CD4-positive, alpha-beta T cell (primary cell): ENCODE data around the gene PSMC3. TPM values are rescaled to one million over a fixed set of nuclear protein-coding genes. Genes with fewer than 3 reads are reported as not detected.

Experiments
- ATAC-seq: fragments of 200-7000 bp; cut with Tn5 transposase; one replicate; pipeline ENCODE4 v1.10.0; 2022; ENCODE audit warnings: mild to moderate bottlenecking; ENCODE audit not compliant: poor library complexity
- CTCF ChIA-PET: fragments of 350-600 bp; sonication (Branson Sonifier 250); formaldehyde crosslinking; loops from one replicate; lab custom pipeline; 2021; ENCODE audit warnings: antibody characterized with exemption, inconsistent platforms; lab: Charles Lee
- POLR2A ChIA-PET: fragments of 350-600 bp; sonication (Branson Sonifier 250); formaldehyde crosslinking; loops from one replicate; lab custom pipeline; 2021; ENCODE audit warnings: antibody characterized with exemption, inconsistent platforms; lab: Charles Lee
- DNase-seq, 14 experiments: peaks; one replicate each; pipeline ENCODE4 v3.0.0-alpha.2; 2013 to 2020; ENCODE audit warnings: mixed read lengths in 2 of 14
- H3K27ac ChIP-seq, 2 donors: one replicate each; pipeline versions ENCODE4 v1.5.1 to v1.7.0; 2013; ENCODE audit warnings: low read length in 2 of 2, low read depth in 1 of 2, mild to moderate bottlenecking in 1 of 2
- H3K27me3 ChIP-seq, 2 experiments: 1 replicate in 1 of 2; 2 replicates in 1 of 2; pipeline versions ENCODE4 v1.6.1 to v1.7.0; 2013; ENCODE audit warnings: low read length in 2 of 2, control low read depth in 1 of 2, mild to moderate bottlenecking in 1 of 2, moderate library complexity in 1 of 2; ENCODE audit not compliant: insufficient read depth in 2 of 2, control insufficient read depth in 1 of 2
- H3K36me3 ChIP-seq: one replicate; pipeline ENCODE4 v1.6.1; 2013; ENCODE audit warnings: low read length, control low read depth; ENCODE audit not compliant: insufficient read depth
- H3K4me1 ChIP-seq: one replicate; pipeline ENCODE4 v1.6.1; 2013; ENCODE audit warnings: low read length, control low read depth; ENCODE audit not compliant: insufficient read depth
- H3K4me3 ChIP-seq: one replicate; pipeline ENCODE4 v1.5.1; 2013; ENCODE audit warnings: mild to moderate bottlenecking, low read length, moderate library complexity
- H3K9me3 ChIP-seq, 2 experiments: 1 replicate in 1 of 2; 2 replicates in 1 of 2; pipeline versions ENCODE4 v1.6.1 to v1.7.0; 2013; ENCODE audit warnings: low read length in 2 of 2, mild to moderate bottlenecking in 2 of 2, control low read depth in 1 of 2, moderate library complexity in 1 of 2; ENCODE audit not compliant: control insufficient read depth in 1 of 2, insufficient read depth in 1 of 2
- H3K27ac Mint-ChIP-seq: one replicate; pipeline ENCODE4 v1.8.0; 2020; ENCODE audit warnings: mixed read lengths
- H3K27me3 Mint-ChIP-seq: one replicate; pipeline ENCODE4 v1.8.0; 2021; ENCODE audit warnings: mixed read lengths
- H3K36me3 Mint-ChIP-seq: one replicate; pipeline ENCODE4 v1.8.0; 2021; ENCODE audit warnings: low read depth, mixed read lengths
- H3K4me1 Mint-ChIP-seq: one replicate; pipeline ENCODE4 v1.8.0; 2021; ENCODE audit warnings: low read depth, mixed read lengths
- H3K4me3 Mint-ChIP-seq: one replicate; pipeline ENCODE4 v1.8.0; 2020; ENCODE audit warnings: mild to moderate bottlenecking, mixed read lengths
- H3K9me3 Mint-ChIP-seq: one replicate; pipeline ENCODE4 v1.8.0; 2020; ENCODE audit warnings: mixed read lengths
- intact Hi-C, 2 experiments: fragments of 100-400 bp; cut with DNase I in 1 of 2; cut with micrococcal nuclease in 1 of 2; formaldehyde crosslinking; loops; one replicate each; pipeline versions ENCODE4 v1.15.1 to v1.9.0; 2023 to 2025; cut with DNase I, micrococcal nuclease
- total RNA-seq, 174 experiments: library from RNA in 2 of 174; stranded (reverse) in 2 of 174; gene quantifications; one replicate each; pipeline ENCODE4 v1.2.3 and lab custom pipeline; 2021 to 2026
- TF ChIP-seq, protein P1 (sequence below): fragments of 200-600 bp; IDR thresholded peaks from one replicate; pipeline ENCODE4 v1.8.0; 2022; ENCODE audit warnings: antibody characterized with exemption, mild to moderate bottlenecking

Gene PSMC3
- total RNA-seq, 2 experiments from 2014 or later: 51.3 to 59.5 TPM

DNA sequence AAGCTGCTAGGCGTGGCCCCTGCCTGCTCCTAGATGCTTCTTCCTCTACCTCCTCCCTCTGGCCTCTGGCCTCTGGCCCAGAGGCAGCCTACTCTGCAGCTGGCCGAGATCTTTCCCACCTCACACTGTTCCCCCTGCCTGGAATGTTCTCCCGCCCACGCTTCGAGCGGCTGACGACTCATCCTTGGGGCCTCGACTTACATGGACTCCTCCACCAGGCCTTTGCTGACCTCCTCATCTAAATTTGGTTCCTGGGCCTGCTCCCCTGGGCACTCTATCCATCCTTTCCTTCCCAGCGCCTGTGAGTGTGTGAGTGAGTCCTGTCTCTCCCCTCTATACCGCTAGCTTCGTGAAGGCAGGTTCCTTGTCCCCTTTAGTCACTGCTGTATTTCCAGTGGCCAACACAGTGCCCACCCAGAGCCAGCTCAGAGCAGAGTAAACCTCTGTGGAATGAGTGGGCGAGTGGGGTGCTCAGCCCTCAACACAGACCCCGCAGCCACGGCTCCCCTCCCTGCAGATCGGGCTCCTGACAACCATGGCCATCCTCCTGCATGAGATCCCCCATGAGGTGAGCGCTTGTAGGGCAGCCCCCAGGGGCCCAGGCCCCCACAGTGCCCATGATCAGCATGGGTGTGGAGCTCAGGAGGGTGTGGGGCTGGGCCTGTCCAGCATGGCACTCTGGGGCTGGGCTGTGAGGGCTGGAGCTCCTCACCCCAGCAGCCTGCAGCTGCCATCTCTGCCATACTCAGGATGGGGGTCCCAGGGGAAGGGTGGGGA lies 12.1 kb downstream of the PSMC3 start:
- Histone ChIP-seq H3K27ac (no peak overlapping the region), H3K9me3 (no peaks in the 10 kb centered on the region), H3K36me3 (peaks cover 47% of the 10 kb centered on the region), H3K27me3 (no peaks in the 10 kb centered on the region), H3K4me1 (peaks cover 22% of the 10 kb centered on the region), H3K4me3 (no peak overlapping the region)
- TF ChIP-seq, protein P1, sequence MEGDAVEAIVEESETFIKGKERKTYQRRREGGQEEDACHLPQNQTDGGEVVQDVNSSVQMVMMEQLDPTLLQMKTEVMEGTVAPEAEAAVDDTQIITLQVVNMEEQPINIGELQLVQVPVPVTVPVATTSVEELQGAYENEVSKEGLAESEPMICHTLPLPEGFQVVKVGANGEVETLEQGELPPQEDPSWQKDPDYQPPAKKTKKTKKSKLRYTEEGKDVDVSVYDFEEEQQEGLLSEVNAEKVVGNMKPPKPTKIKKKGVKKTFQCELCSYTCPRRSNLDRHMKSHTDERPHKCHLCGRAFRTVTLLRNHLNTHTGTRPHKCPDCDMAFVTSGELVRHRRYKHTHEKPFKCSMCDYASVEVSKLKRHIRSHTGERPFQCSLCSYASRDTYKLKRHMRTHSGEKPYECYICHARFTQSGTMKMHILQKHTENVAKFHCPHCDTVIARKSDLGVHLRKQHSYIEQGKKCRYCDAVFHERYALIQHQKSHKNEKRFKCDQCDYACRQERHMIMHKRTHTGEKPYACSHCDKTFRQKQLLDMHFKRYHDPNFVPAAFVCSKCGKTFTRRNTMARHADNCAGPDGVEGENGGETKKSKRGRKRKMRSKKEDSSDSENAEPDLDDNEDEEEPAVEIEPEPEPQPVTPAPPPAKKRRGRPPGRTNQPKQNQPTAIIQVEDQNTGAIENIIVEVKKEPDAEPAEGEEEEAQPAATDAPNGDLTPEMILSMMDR: no peak
- Mint-ChIP-seq H3K27ac (peak overlapping the region; percentile 8), H3K4me3 (peak overlapping the region; percentile 4), H3K9me3 (no peaks in the 10 kb centered on the region), H3K36me3 (peaks cover 53% of the 10 kb centered on the region), H3K27me3 (no peaks in the 10 kb centered on the region), H3K4me1 (peaks cover 2% of the 10 kb centered on the region)
- DNase-seq (peak in 1 of 14 experiments; percentile 17), ATAC-seq (no peak)
- ChIA-PET POLR2A (no interaction called here), CTCF (no interaction called here)
- intact Hi-C loops: no loop called here

DNA sequence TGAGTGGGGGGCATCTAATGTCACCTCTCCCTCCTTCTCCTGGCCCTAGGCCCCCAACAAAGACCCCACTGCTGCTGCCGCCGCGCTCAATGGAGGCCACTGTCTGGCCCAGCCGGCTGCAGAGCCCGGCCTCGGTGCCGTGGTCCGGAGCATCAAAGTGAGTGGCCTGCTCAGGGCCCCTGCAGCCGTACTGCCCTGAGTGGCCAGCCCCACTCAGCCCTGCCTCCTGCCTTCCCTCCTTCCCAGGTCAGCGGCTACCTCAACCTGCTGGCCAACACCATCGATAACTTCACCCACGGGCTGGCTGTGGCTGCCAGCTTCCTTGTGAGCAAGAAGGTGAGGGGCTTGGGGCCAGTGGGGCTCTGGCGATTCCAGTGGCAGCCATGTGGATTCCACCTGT lies 12.9 kb downstream of the PSMC3 start:
- H3K4me1 ChIP-seq: peaks cover 28% of the 10 kb centered on the region
- H3K9me3 ChIP-seq: no peaks in the 10 kb centered on the region
- ChIA-PET CTCF (no interaction called here), POLR2A (interaction anchor here (2.0 kb wide), 1 partner anchor 39 kb away, joined by 11 read pairs; no protein-coding TSS in a partner anchor)
- no peaks in the 10 kb centered on the region for H3K27me3 Mint-ChIP-seq
- ATAC-seq (no peak), DNase-seq (peak in 1 of 14 experiments; percentile 15)
- no peak overlapping the region for H3K27ac ChIP-seq
- H3K4me3 ChIP-seq: no peak overlapping the region
- no peak overlapping the region for H3K4me3 Mint-ChIP-seq
- H3K9me3 Mint-ChIP-seq: no peaks in the 10 kb centered on the region
- H3K27me3 ChIP-seq: no peaks in the 10 kb centered on the region
- no peak overlapping the region for H3K27ac Mint-ChIP-seq
- H3K36me3 ChIP-seq: peaks cover 39% of the 10 kb centered on the region
- peaks cover 6% of the 10 kb centered on the region for H3K4me1 Mint-ChIP-seq
- intact Hi-C loops: no loop called here
- H3K36me3 Mint-ChIP-seq: peaks cover 50% of the 10 kb centered on the region
- TF ChIP-seq, protein P1: no peak

DNA sequence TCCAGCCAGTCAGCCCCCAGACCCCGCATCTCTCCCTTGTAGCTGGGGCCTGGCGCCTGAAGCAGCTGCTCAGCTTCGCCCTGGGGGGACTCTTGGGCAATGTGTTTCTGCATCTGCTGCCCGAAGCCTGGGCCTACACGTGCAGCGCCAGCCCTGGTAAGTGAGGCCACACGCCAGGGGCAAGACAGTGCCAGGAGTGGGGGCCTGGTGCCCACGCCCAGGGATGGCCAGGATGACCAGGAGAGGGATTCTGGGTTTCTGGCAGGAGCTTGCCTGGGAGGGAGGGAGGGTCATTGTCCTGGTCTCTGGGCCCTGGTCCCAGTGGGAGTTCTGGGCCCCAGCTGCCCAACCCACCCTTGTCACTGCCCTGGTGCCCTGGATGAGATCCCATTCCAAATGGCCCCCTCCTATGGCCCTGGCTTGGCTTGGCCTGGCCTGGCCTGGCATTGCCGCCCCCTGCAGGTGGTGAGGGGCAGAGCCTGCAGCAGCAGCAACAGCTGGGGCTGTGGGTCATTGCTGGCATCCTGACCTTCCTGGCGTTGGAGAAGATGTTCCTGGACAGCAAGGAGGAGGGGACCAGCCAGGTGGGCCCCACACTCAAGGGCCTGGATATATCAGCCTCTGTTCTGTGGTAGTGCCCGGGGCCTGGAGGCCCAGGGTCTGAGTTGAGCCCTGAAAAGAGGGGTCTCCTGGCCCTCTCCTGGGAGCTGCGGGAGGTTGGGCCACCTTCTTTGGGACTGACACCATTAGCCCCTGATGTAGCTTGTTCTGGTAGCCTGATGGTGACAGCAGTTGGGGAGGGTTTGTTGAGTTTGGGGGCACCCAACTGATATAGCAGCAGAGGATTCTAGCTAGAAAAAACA lies 14.1 kb downstream of the PSMC3 start:
- H3K27me3 ChIP-seq: no peaks in the 10 kb centered on the region
- H3K9me3 Mint-ChIP-seq: no peaks in the 10 kb centered on the region
- no peak overlapping the region for H3K4me3 Mint-ChIP-seq
- intact Hi-C loops: loop anchor here in 1 of 2 experiments (1.0 kb wide), 1 partner anchor 38 kb away; no protein-coding TSS in a partner anchor
- no peaks in the 10 kb centered on the region for H3K9me3 ChIP-seq
- no peaks in the 10 kb centered on the region for H3K27me3 Mint-ChIP-seq
- no peak overlapping the region for H3K27ac Mint-ChIP-seq
- POLR2A ChIA-PET: interaction anchor here (1.0 to 2.0 kb wide), 4 partner anchors 12 to 234 kb away, joined by 3 to 11 read pairs (median 7); no protein-coding TSS in a partner anchor
- ATAC-seq: no peak
- CTCF ChIA-PET: interaction anchor here (0.6 to 3.4 kb wide), 15 partner anchors 9 to 590 kb away, joined by 3 to 43 read pairs (median 3); no protein-coding TSS in a partner anchor
- H3K27ac ChIP-seq: no peak overlapping the region
- H3K36me3 ChIP-seq: peaks cover 27% of the 10 kb centered on the region
- peaks cover 14% of the 10 kb centered on the region for H3K4me1 Mint-ChIP-seq
- TF ChIP-seq, protein P1: peak; percentile 77
- H3K4me1 ChIP-seq: peaks cover 36% of the 10 kb centered on the region
- H3K4me3 ChIP-seq: no peak overlapping the region
- peak in 13 of 14 experiments; percentile 25 to 73 (median 51) for DNase-seq
- H3K36me3 Mint-ChIP-seq: peaks cover 47% of the 10 kb centered on the region
